Activated CD4-positive, alpha-beta T cell treated with anti-CD3 and anti-CD28 coated beads for 36 hours (primary cell): ENCODE measurements around the gene SBK1. TPM values are rescaled to one million over a fixed set of nuclear protein-coding genes. Genes with fewer than 3 reads are reported as not detected.
"Not testable (repeated sequence)": the region's sequence is repeated elsewhere in the genome, so short reads cannot be mapped to it uniquely, and the experiment has no call there.

Experiments
- ATAC-seq: fragments of 200-7000 bp; cut with Tn5 transposase; one replicate; pipeline ENCODE4 v1.10.0; 2021; ENCODE audit warnings: mild to moderate bottlenecking, moderate library complexity
- CTCF ChIA-PET: fragments of 350-600 bp; sonication (Branson Sonifier 250); formaldehyde crosslinking; loops from one replicate; lab custom pipeline; 2021; ENCODE audit warnings: antibody characterized with exemption; lab: Charles Lee
- POLR2A ChIA-PET: fragments of 350-600 bp; sonication (Branson Sonifier 250); formaldehyde crosslinking; loops from one replicate; lab custom pipeline; 2021; ENCODE audit warnings: antibody characterized with exemption, inconsistent platforms; lab: Charles Lee
- DNase-seq: peaks from one replicate; pipeline ENCODE4 v3.0.0-alpha.2; 2020
- H3K27ac Mint-ChIP-seq: one replicate; pipeline ENCODE4 v1.8.0; 2021; ENCODE audit warnings: mixed read lengths
- H3K27me3 Mint-ChIP-seq: one replicate; pipeline ENCODE4 v1.8.0; 2021; ENCODE audit warnings: mixed read lengths
- H3K36me3 Mint-ChIP-seq: one replicate; pipeline ENCODE4 v1.8.0; 2021; ENCODE audit warnings: low read depth, mixed read lengths
- H3K4me1 Mint-ChIP-seq: one replicate; pipeline ENCODE4 v1.8.0; 2021; ENCODE audit warnings: mixed read lengths
- H3K4me3 Mint-ChIP-seq: one replicate; pipeline ENCODE4 v1.8.0; 2021; ENCODE audit warnings: mild to moderate bottlenecking, moderate library complexity, mixed read lengths
- H3K9me3 Mint-ChIP-seq: one replicate; pipeline ENCODE4 v1.8.0; 2021; ENCODE audit warnings: low read depth, mixed read lengths
- intact Hi-C, 2 experiments: fragments of 100-400 bp; cut with DNase I in 1 of 2; cut with micrococcal nuclease in 1 of 2; formaldehyde crosslinking; loops; one replicate each; pipeline versions ENCODE4 v1.14.2 to v1.15.1; 2022 to 2024; cut with DNase I, micrococcal nuclease
- total RNA-seq, 2 experiments: library from RNA; stranded (reverse); gene quantifications; one replicate each; pipeline ENCODE4 v1.2.3, GENCODE V29; 2021

SBK1 gene
- 1 to 10 TPM; 6.5 to 6.6 TPM for total RNA-seq

DNA sequence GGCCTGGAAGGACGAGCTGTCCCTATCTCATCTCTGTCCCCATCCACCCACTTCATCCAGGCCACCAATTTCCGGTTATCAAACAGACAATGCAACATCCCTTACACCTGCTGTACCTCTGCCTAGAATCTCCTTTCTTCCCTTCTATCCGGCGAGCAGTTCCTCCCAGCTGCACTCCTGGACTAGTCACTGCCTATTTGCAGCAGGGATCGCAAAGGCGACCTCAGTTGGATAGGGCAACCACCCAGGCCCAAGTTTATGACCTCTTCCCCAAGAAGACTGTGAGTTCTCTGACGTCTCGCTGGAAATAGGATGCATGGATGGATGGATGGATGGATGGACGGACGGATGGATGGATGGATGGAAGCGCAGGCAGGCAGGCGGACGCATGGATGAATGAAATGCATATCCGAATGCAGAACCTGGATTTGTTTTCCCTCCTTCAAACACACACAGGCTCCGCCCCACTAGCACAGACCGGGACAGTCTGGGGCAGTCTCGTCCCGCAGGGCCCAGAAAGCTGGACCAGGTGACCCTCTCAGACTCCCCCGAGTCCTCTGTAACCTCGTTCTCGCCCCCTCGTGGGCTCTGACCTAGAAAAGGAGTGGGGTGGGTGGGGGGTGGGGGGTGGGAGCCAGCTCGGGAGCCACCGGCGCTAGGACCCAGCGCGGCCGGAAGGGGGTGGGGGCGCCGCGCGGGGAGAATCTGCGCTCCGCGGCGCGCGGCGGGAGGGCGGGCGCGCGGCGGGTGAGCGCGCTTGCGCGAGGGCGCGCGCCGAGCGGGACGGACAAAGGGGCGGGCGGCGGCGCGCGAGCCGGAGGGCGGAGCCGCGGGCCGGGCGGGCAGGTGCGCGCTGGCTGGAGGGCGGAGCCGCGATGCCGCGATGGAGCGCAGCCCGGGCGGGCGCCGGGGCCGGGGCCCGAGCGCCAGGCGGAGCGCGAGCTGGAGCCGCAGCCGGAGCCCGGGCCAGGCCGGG, at the start of gene SBK1:
Gene SBK1, plus strand, starts transcription at position 875 of the 976 bp plus-strand sequence. CDS start 24,867 bp downstream, outside the sequence.
- H3K27me3 Mint-ChIP-seq, result no peaks in the 10 kb centered on the region
- H3K4me3 Mint-ChIP-seq, result peak within 1 kb of the TSS; percentile 84
- peaks cover 51% of the 10 kb centered on the region for H3K4me1 Mint-ChIP-seq

DNA sequence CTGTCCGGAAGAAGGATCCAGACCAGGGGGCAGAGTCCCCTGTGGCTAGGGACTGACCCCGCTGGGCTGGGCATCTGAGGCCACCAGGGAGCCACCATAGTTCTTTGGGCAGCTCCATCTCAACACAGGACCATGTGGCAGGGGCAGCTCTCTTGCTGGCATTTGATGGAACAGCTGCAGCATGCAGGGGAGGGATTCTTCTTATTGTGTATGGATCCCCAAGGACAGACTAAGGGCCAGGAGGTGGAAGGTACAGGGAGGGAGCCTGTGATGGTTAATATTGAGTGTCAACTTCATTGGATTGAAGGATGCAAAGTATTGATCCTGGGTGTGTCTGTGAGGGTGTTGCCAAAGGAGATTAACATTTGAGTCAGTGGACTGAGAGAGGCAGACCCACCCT, 42.8 kb upstream of the SBK1 start:
- POLR2A ChIA-PET, result not testable (repeated sequence)

More for the DNA sequence above, at the start of gene SBK1:
- H3K36me3 Mint-ChIP-seq, result no peaks in the 10 kb centered on the region
- intact Hi-C loops, result loop anchor here (1.0 to 5.0 kb wide), 11 partner anchors 15 to 1515 kb away; partner anchors contain the start of genes CLN3 (in 1 of the 2) and MAZ (in 1 of the 2)
- peak; percentile 91 for DNase-seq
- ChIA-PET POLR2A (interaction anchor here (0.7 kb wide), 2 partner anchors 200 to 203 kb away, joined by 3 read pairs; partner anchors contain the start of genes APOBR and CLN3), CTCF (interaction anchor here (0.7 to 1.1 kb wide), 4 partner anchors 10 to 25 kb away, joined by 3 to 5 read pairs (median 4); no protein-coding TSS in a partner anchor)
- H3K9me3 Mint-ChIP-seq, result no peaks in the 10 kb centered on the region
- ATAC-seq, result peak; percentile 94
- H3K27ac Mint-ChIP-seq, result peak within 1 kb of the TSS; percentile 93

DNA sequence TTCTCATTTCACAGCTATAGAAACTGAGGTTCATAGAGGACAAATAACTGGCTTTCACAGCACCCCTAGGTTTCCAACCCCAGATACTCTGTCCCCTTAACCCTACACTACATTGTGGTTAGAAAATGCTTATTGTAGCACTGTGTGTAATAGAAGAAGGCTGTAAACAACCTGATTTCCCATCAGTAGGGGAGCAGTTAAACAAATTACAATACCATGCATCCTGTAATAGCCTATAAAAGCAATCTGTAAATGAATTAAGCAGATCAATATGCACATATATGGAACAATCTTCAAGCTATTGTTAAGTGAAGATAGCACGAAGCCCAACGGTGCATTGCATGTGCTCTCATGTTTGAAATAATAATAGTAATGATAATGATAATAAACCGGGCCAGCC, 41.3 kb upstream of the SBK1 start:
- DNase-seq (no peak), ATAC-seq (no peak)
- POLR2A ChIA-PET, result interaction anchor here (0.6 kb wide), 1 partner anchor 12 kb away, joined by 3 read pairs; no protein-coding TSS in a partner anchor
- H3K27ac Mint-ChIP-seq, result no peak overlapping the region
- CTCF ChIA-PET, result no interaction called here
- peaks cover 4% of the 10 kb centered on the region for H3K9me3 Mint-ChIP-seq
- no peaks in the 10 kb centered on the region for H3K4me1 Mint-ChIP-seq
- no peaks in the 10 kb centered on the region for H3K36me3 Mint-ChIP-seq
- H3K27me3 Mint-ChIP-seq, result no peaks in the 10 kb centered on the region
- intact Hi-C loops, result loop anchor here in 1 of 2 experiments (5.0 kb wide), 1 partner anchor 41 kb away; the partner anchor contains the start of gene SBK1
- no peak overlapping the region for H3K4me3 Mint-ChIP-seq

More for the DNA sequence above, 42.8 kb upstream of the SBK1 start:
- H3K36me3 Mint-ChIP-seq, H3K4me3 Mint-ChIP-seq, intact Hi-C loops, DNase-seq, H3K27me3 Mint-ChIP-seq, H3K27ac Mint-ChIP-seq, H3K4me1 Mint-ChIP-seq, CTCF ChIA-PET, H3K9me3 Mint-ChIP-seq, ATAC-seq: not testable (repeated sequence)

DNA sequence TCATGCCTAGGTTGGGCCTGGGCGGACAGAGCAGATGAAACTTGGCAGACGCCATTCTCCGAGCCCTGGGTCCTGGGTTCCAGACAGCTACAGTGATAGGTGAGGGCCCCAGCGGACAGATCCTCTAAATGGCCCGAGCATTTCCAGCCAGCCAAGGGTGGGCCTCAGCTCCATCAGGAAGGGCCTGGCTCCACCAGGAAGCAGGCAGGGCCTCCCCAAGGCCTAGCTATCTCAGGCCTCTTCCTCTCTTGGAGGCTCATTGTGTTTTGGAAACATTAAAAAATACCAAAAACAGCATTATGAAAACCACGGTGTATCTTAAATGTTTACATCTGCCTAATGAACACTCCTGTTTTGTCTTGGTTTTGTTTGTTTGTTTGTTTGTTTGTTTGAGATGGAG, 38.2 kb upstream of the SBK1 start:
- DNase-seq (no peak), ATAC-seq (no peak)
- no peaks in the 10 kb centered on the region for H3K4me1 Mint-ChIP-seq
- intact Hi-C loops, result loop anchor here in 1 of 2 experiments (5.0 kb wide), 1 partner anchor 38 kb away; the partner anchor contains the start of gene SBK1
- peaks cover 4% of the 10 kb centered on the region for H3K9me3 Mint-ChIP-seq
- no peak overlapping the region for H3K27ac Mint-ChIP-seq
- H3K36me3 Mint-ChIP-seq, result no peaks in the 10 kb centered on the region
- CTCF ChIA-PET, result interaction anchor here (1.0 kb wide), 1 partner anchor 73 kb away, joined by 7 read pairs; no protein-coding TSS in a partner anchor
- POLR2A ChIA-PET, result no interaction called here
- H3K27me3 Mint-ChIP-seq, result no peaks in the 10 kb centered on the region
- H3K4me3 Mint-ChIP-seq, result no peak overlapping the region

DNA sequence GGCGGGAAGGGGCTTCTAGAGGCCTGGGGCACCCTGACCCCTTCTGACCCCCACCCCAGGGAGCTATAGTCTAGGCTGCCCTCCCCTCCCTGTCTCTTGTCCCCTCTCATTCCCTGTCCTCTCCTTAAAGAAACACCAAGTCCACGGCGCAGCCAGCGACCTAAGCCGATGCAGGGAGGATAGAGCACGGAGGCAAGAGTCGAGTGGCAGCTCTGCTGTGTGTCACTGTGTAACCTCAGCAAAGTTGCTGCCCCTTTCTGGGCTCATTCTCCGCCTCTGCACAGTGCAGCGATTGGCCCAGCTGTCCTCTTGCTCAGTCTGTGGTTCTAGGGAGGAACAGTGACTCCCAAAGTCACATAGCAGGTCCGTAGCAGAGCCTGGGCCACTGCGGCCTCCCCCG, 36.5 kb upstream of the SBK1 start:
- CTCF ChIA-PET, result no interaction called here
- no peaks in the 10 kb centered on the region for H3K36me3 Mint-ChIP-seq
- no peak overlapping the region for H3K27ac Mint-ChIP-seq
- no peak for ATAC-seq
- H3K9me3 Mint-ChIP-seq, result peaks cover 4% of the 10 kb centered on the region
- POLR2A ChIA-PET, result no interaction called here
- intact Hi-C loops, result no loop called here
- peaks cover 7% of the 10 kb centered on the region for H3K4me1 Mint-ChIP-seq
- no peaks in the 10 kb centered on the region for H3K27me3 Mint-ChIP-seq
- no peak for DNase-seq
- no peak overlapping the region for H3K4me3 Mint-ChIP-seq

DNA sequence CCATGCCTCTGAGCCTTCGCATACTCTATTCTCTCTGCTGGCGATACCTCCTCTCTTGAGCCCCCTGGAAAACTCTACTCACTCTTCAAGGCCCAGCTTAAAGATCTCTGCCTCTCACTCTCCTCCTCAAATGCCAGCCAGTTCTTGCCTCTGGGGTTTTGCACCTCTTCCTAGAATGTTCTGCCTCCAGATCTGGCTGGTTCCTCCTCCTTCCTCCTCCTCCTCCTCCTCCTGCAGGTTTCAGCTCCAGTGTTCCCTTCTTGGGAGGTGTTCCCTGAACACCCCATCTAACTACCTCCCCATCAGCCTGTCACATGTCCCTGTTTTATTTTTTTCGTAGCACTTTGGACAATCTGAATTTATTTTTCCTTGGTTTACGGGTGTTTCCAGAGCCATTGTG, 35.1 kb upstream of the SBK1 start:
- Mint-ChIP-seq H3K9me3 (peaks cover 4% of the 10 kb centered on the region), H3K27me3 (no peaks in the 10 kb centered on the region), H3K27ac (no peak overlapping the region), H3K4me3 (no peak overlapping the region), H3K4me1 (peaks cover 7% of the 10 kb centered on the region), H3K36me3 (no peaks in the 10 kb centered on the region)
- intact Hi-C loops, result no loop called here
- ChIA-PET CTCF (no interaction called here), POLR2A (no interaction called here)
- no peak for ATAC-seq
- no peak for DNase-seq

DNA sequence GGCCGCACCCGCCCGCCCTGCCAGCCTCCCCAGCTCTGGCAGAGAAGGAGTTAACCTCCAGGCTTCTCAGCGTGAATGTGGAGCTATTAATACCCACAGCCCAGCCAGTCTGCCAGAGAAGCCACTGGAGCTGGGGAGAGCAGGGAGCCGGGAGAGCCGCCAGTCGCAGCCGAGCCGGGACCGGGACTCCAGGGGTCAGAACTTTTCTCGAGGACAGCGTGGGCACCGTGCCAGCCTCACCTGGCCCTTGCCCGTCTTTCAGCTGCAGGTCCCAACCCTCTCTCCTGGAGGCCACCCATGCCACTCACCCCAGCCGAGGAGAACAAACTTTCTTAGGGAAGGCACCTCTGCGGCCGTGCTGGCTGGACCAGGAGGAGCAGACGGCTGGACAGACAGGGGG, 33.8 kb upstream of the SBK1 start:
- no peak overlapping the region for H3K27ac Mint-ChIP-seq
- H3K36me3 Mint-ChIP-seq, result no peaks in the 10 kb centered on the region
- ChIA-PET POLR2A (no interaction called here), CTCF (no interaction called here)
- no peaks in the 10 kb centered on the region for H3K9me3 Mint-ChIP-seq
- no peak for DNase-seq
- H3K27me3 Mint-ChIP-seq, result peaks cover 3% of the 10 kb centered on the region
- H3K4me1 Mint-ChIP-seq, result peaks cover 7% of the 10 kb centered on the region
- ATAC-seq, result no peak
- H3K4me3 Mint-ChIP-seq, result no peak overlapping the region
- intact Hi-C loops, result no loop called here

DNA sequence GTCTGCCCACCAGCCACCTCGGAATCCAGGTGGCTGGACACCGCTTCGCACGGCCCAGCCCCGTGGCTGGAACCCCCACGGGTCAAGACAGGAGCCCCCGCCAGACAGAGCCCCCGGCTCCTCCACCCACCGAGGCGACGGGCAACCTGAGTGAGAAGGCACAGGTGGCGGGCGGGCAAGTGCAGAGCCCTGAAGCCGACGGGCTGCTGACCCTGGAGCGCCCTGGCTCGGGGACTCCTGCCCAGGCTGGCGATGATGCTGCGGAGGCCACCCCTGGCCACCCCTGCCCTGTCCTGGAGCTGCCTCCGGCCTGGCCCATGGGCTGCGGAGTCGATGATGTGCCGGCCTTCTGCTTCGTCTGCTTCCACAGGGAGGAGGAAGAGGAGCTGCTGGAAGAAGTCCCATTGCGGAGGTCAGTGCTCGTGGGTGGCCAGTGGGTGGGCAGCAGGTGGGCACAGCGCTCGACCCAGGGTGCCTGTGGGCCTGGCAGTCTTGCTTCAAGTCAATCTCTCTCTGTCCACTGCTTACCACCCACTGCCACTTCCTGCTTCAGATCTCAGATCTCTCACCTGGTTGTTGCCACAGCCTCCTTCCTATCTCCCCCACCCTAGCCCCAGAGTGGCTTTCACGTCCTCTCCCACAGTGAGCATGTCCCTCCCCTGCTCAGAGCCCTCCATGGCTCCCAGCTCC, 33.1 kb upstream of the SBK1 start:
- no peak overlapping the region for H3K27ac Mint-ChIP-seq

DNA sequence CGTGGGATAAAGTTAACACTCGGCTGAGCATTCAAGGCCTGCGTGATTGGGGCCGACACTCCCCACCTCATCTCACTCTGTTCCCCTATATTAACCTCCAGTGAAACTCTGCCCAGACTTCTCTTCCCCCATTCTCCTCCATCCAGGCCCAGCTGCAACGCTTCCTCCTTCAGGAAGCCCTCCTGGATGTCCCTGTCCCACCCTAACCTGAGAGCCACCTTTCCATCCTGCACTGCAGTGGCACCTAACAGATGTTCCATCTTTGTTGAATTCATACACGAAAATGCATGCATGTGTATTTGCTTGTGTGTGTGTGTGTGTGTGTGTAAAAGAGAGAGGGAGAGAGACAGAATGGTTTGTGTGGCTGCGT, 32.6 kb upstream of the SBK1 start:
- Mint-ChIP-seq H3K27me3 (peaks cover 3% of the 10 kb centered on the region), H3K4me1 (peaks cover 10% of the 10 kb centered on the region), H3K4me3 (no peak overlapping the region), H3K9me3 (no peaks in the 10 kb centered on the region), H3K27ac (no peak overlapping the region), H3K36me3 (no peaks in the 10 kb centered on the region)
- ATAC-seq, result no peak
- ChIA-PET CTCF (no interaction called here), POLR2A (no interaction called here)
- DNase-seq, result no peak
- intact Hi-C loops, result no loop called here

More for the DNA sequence above, 33.1 kb upstream of the SBK1 start:
- Mint-ChIP-seq H3K36me3 (no peaks in the 10 kb centered on the region), H3K4me1 (peaks cover 7% of the 10 kb centered on the region), H3K27me3 (peaks cover 3% of the 10 kb centered on the region), H3K4me3 (no peak overlapping the region), H3K9me3 (no peaks in the 10 kb centered on the region)
- DNase-seq (no peak), ATAC-seq (no peak)
- ChIA-PET CTCF (no interaction called here), POLR2A (no interaction called here)
- intact Hi-C loops, result no loop called here

DNA sequence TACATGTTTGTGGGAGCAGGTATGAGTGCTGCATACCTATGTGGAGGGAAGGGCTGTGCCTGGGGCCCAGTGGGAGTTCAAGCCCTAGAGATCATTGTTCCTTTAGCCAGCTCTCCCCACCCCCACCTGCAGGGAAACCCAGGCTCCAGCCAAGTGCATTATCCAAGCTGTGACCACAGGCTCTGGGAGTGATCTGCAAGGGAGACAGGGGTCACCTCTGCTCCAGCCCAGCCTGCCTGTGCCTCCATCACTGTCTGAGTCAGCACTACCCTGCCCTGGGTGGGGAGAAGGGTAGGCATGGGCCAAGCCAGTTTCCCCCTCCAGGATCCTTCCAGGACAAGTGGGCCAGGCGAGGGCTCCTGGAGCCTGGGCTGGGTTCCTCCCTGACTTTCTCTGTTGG, 32.1 kb upstream of the SBK1 start:
- Mint-ChIP-seq H3K4me1 (peaks cover 10% of the 10 kb centered on the region), H3K27ac (no peak overlapping the region), H3K27me3 (peaks cover 3% of the 10 kb centered on the region), H3K36me3 (no peaks in the 10 kb centered on the region), H3K9me3 (no peaks in the 10 kb centered on the region), H3K4me3 (no peak overlapping the region)
- DNase-seq (no peak), ATAC-seq (no peak)
- CTCF ChIA-PET, result no interaction called here
- intact Hi-C loops, result no loop called here
- POLR2A ChIA-PET, result no interaction called here

DNA sequence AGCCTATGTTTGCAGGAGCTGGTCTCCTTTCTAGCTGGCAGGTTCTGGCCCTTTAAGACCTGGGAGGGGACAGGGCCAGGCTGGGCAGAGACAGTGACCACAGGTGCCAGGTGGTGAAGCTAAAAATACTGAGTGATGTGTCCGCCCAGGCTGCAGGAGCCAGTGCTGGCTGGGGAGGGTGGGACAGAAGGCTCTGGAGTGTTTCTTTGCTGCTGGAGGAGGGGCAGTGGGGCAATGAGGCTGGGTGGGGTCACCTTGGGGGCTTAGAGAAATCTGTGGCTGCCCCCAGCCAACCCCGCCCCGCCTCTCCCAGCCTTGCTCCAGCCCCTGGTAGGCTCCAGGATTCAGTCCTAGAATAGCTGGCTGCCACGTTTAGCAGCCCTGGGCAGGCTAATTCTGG, 30.4 kb upstream of the SBK1 start:
- intact Hi-C loops, result no loop called here
- Mint-ChIP-seq H3K27ac (no peak overlapping the region), H3K9me3 (no peaks in the 10 kb centered on the region), H3K4me1 (peaks cover 19% of the 10 kb centered on the region), H3K27me3 (peaks cover 3% of the 10 kb centered on the region), H3K4me3 (no peak overlapping the region), H3K36me3 (no peaks in the 10 kb centered on the region)
- CTCF ChIA-PET, result no interaction called here
- DNase-seq (no peak), ATAC-seq (no peak)
- POLR2A ChIA-PET, result interaction anchor here (0.6 kb wide), 1 partner anchor 75 kb away, joined by 3 read pairs; no protein-coding TSS in a partner anchor
